GM21526 (cell line): ENCODE measurements around the gene INAVA.
"Not testable (repeated sequence)": the region's sequence is repeated elsewhere in the genome, so short reads cannot be mapped to it uniquely, and the experiment has no call there.

Experiments
- ATAC-seq: cut with Tn5 transposase; IDR thresholded peaks from one replicate; pipeline ENCODE4 v1.9.1; 2021; ENCODE audit warnings: moderate library complexity; ENCODE audit not compliant: unreplicated experiment, low FRiP score

Gene INAVA

GRCh38 chr1:200916681-200917080 is 22.0 kb downstream of the INAVA start:
- ATAC-seq, result no peak

- ATAC-seq, result no peak
Observed at GRCh38 chr1:200917291-200917817, 22.7 kb downstream of the INAVA start.

GRCh38 chr1:200918006-200918405 is 23.3 kb downstream of the INAVA start:
- no peak for ATAC-seq

- no peak for ATAC-seq
Observed at GRCh38 chr1:200919386-200919785, 24.7 kb downstream of the INAVA start.

GRCh38 chr1:200921571-200922110 is 26.9 kb downstream of the INAVA start:
- no peak for ATAC-seq

- no peak for ATAC-seq
Observed at GRCh38 chr1:200922406-200922805, 27.7 kb downstream of the INAVA start.

- ATAC-seq, result no peak
Observed at GRCh38 chr1:200923601-200924000, 28.9 kb downstream of the INAVA start.

- ATAC-seq, result no peak
Observed at GRCh38 chr1:200925831-200926230, 31.1 kb downstream of the INAVA start.

GRCh38 chr1:200929530-200930278 is 35.0 kb downstream of the INAVA start:
- ATAC-seq, result no peak

- ATAC-seq, result not testable (repeated sequence)
Observed at GRCh38 chr1:200930285-200930684, 35.6 kb downstream of the INAVA start.

GRCh38 chr1:200931776-200932175 is 37.1 kb downstream of the INAVA start:
- ATAC-seq, result no peak

- no peak for ATAC-seq
Observed at GRCh38 chr1:200934676-200935245, 40.1 kb downstream of the INAVA start.

- not testable (repeated sequence) for ATAC-seq
Observed at GRCh38 chr1:200935286-200935962, 40.7 kb downstream of the INAVA start.

GRCh38 chr1:200938955-200939354 is 44.3 kb downstream of the INAVA start:
- ATAC-seq, result no peak

GRCh38 chr1:200945111-200945510 is 50.4 kb downstream of the INAVA start:
- ATAC-seq, result no peak

GRCh38 chr1:200947059-200947566 is 52.4 kb downstream of the INAVA start:
- ATAC-seq, result no peak

- no peak for ATAC-seq
Observed at GRCh38 chr1:200949626-200950025, 54.9 kb downstream of the INAVA start.

- ATAC-seq, result no peak
Observed at GRCh38 chr1:200951016-200951415, 56.3 kb downstream of the INAVA start.

- ATAC-seq, result no peak
Observed at GRCh38 chr1:200954434-200954833, 59.7 kb downstream of the INAVA start.

- no peak for ATAC-seq
Observed at GRCh38 chr1:200958597-200958996, 63.9 kb downstream of the INAVA start.

- no peak for ATAC-seq
Observed at GRCh38 chr1:200959411-200959921, 64.8 kb downstream of the INAVA start.
